Activated CD4-positive, alpha-beta T cell treated with anti-CD3 and anti-CD28 coated beads, Interleukin-2, amount 50 U/mL, for 4 hours (primary cell): ENCODE measurements around the gene ZNF518A.
"Not testable (repeated sequence)": the region's sequence is repeated elsewhere in the genome, so short reads cannot be mapped to it uniquely, and the experiment has no call there.

Experiments used
- DNase-seq, 2 experiments: peaks; one replicate each; pipeline ENCODE4 v3.0.0-alpha.2; 2020

ZNF518A gene

GRCh38 chr10:96137567-96137966, 7.5 kb downstream of the ZNF518A start:
- no peak for DNase-seq

DNA sequence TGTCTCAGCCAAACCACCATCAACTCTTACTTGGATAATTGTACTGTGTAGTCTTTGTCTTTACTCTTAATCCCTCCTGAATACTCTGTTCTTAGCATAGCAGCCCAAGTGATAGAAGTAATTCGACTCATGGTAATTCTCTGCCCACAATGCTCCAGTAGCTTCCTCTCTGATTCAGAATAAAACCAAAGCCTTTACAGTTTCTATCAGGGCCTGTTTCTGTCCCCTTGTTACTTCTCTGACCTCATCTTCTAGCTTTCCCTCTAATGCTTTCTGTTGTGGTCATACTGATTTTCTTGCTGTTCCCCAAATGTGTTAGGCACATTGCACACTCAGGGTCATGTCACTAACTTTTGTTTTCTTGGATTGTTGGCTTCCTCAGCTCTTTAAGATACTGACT, 8.0 kb downstream of the ZNF518A start:
- DNase-seq = no peak

- no peak for DNase-seq
Observed at GRCh38 chr10:96152437-96152836, 22.3 kb downstream of the ZNF518A start.

- DNase-seq = no peak
Observed at GRCh38 chr10:96153070-96153469, 23.0 kb downstream of the ZNF518A start.

GRCh38 chr10:96165726-96166125, 35.6 kb downstream of the ZNF518A start:
- no peak for DNase-seq

DNA sequence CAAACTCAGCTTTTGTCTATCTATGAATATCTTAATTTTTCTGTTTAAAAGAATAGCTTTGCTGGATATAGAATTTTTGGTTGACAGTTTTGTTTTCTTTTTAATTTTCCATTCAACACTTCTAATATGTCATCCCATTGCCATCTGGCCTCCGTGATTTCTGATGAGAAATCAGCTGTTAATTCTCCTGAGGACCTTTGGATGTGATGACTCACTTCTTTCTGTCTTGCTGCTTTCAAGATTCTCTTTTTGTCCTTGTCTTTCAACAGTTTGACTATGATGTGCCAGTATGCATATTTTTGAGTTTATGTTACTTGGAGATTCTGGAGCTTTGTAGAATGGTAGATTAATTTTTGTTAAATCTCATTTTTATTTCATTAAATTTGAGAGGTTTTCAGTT, 38.4 kb downstream of the ZNF518A start:
- DNase-seq = no peak

GRCh38 chr10:96170230-96170629, 40.1 kb downstream of the ZNF518A start:
- no peak for DNase-seq

DNA sequence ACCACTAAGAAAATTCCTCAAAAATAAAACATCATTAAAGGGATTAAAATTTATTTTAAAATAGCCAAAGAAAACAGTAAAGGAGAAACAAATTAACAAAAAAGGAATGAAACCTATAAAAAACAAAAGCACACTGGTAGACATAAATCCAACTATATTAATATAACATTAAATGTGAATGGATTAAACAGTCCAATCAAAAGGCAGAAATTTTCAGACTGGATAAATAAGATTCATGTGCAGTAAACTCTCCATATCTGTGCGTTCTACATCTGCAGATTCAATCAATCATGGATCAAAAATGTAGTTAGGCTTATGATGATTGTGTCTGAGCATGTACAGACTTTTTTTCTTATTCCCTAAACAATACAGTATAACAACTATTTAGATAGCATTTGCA, 42.6 kb downstream of the ZNF518A start:
- no peak for DNase-seq

GRCh38 chr10:96176985-96177384, 46.9 kb downstream of the ZNF518A start:
- DNase-seq = no peak

GRCh38 chr10:96188421-96188820, 58.3 kb downstream of the ZNF518A start:
- DNase-seq = no peak

DNA sequence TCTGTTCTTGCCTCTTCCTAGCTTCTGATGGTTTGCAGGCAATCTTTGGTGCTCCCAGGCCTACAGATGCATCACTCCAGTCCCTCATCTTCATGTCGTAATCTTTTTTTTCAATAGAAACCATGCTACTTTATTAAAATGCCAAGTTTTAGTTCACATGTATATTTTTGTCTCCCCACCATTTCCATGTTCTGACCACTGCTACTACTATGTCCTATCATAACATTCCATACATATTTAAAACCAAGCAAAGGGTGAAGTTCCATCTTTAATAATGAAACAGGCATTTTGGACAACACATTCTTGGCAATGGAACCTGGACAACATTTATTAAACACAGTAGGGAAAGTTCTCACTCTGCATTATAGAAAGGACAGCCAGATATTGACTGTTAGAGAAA, 58.8 kb downstream of the ZNF518A start:
- no peak for DNase-seq

GRCh38 chr10:96189505-96189904, 59.4 kb downstream of the ZNF518A start:
- not testable (repeated sequence) for DNase-seq

DNA sequence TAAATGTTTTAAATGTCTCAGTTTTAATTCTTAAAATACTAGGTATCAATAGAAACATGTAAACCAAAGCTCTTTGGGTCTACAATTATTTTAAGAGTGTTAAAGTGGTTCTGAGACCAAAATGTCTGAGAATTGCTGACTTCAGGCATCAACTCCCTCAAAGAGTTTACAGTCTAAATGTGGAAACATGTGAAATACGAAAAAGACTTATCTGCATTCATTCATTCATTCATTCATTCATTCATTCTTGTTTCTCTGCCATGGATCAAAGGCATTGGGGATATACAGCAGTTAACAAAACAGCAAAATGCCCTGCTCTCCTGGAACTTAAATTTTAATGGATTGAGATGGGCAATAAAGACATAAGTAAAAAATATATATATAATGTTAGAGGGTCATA, 71.4 kb downstream of the ZNF518A start:
- DNase-seq = no peak

DNA sequence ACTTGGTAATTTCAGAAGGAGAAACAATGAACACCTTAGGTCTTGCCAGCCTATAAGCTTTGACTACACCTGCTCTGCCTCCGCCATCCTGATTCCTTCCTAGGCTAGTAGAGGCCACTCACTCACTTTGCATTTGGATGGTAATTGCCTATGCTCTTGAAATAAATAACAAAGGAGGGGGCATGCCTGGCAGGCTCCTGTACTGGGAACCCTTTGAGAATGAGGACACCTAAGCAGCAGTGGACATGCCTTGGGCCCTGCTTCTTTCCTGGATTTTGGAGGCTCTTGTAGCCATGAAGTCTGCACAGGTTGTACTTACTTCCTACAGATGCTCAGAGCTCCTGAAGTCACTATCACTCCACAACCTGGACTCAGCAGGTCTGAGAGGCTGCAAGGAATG, 75.5 kb downstream of the ZNF518A start:
- DNase-seq = no peak

- DNase-seq = no peak
Observed at GRCh38 chr10:96208271-96208670, 78.2 kb downstream of the ZNF518A start.

- DNase-seq = no peak
Observed at GRCh38 chr10:96208946-96209345, 78.8 kb downstream of the ZNF518A start.

GRCh38 chr10:96211764-96212163, 81.7 kb downstream of the ZNF518A start:
- no peak for DNase-seq

GRCh38 chr10:96212911-96213310, 82.8 kb downstream of the ZNF518A start:
- no peak for DNase-seq
